H1 (cell line): ENCODE data around the gene ADGRE2. TPM values are rescaled to one million over a fixed set of nuclear protein-coding genes. Genes with fewer than 3 reads are reported as not detected.

Source experiments
- polyA plus RNA-seq, 7 experiments: library from polyadenylated mRNA; depleted of rRNA in 3 of 7; stranded (reverse) in 5 of 7; unstranded in 2 of 7; fragments of >200 nt in 5 of 7; fragments of 200-250 nt in 2 of 7; gene quantifications; 1 replicate in 5 of 7; 2 replicates in 1 of 7; 4 replicates in 1 of 7; pipeline versions ENCODE4 v1.2.1 to v1.2.3, GENCODE V29; 2011 to 2013; ENCODE audit warnings: missing spikeins in 2 of 7, mixed read lengths in 2 of 7
- total RNA-seq: library from RNA; stranded (reverse); fragmentation: NEBNext Ultra II Directional; extraction: Animal tissue kit (Norgen Biotek cat#: 25700); gene quantifications from 2 replicates; pipeline ENCODE4 v1.2.1, GENCODE V29; 2021
- TF ChIP-seq, protein P1 (sequence below): IDR thresholded peaks from 2 replicates; pipeline ENCODE4 v1.6.1; 2012; ENCODE audit warnings: low read length, inconsistent platforms

ADGRE2 gene
- total and polyA plus RNA-seq, 2 of the 8 experiments (the other 6 are each of a cell fraction or from before 2014, with no cell fraction given) = 2.0 to 4.5 TPM

DNA sequence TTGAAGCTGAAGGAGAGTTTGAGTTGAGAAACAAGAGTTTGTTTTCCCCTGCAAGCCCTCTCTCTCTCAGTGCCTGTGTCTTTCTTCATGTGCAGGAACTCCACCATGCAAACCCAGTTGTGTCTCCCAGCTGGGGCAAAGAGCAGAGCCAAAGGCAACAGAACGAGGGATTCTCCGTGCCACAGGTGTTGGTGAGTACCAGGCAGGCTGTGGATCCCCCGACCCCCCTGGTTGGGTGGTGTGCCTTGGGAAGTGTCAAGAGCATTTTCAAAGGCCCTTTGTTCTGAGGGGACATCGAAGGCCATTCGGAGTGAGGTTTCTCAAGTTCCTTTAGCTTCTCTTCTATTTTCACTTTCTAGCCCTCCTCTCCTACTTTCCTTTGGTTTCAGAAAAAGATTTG is 82.9 kb downstream of the ADGRE2 start (continued):
- TF ChIP-seq, protein P1, sequence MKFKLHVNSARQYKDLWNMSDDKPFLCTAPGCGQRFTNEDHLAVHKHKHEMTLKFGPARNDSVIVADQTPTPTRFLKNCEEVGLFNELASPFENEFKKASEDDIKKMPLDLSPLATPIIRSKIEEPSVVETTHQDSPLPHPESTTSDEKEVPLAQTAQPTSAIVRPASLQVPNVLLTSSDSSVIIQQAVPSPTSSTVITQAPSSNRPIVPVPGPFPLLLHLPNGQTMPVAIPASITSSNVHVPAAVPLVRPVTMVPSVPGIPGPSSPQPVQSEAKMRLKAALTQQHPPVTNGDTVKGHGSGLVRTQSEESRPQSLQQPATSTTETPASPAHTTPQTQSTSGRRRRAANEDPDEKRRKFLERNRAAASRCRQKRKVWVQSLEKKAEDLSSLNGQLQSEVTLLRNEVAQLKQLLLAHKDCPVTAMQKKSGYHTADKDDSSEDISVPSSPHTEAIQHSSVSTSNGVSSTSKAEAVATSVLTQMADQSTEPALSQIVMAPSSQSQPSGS = no peak
